ENCODE measurements around the gene HSD3B7.
A peak's percentile ranks its signal among the peaks of the same experiment; 100 is the strongest.
"Not testable (repeated sequence)": the region's sequence is repeated elsewhere in the genome, so short reads cannot be mapped to it uniquely, and the experiment has no call there.

Gene HSD3B7

GRCh38 chr16:30984669-30985400, at the start of gene HSD3B7:
HSD3B7 (plus strand) TSS chr16:30985207; CDS start chr16:30985659, 452 bp downstream.
- ATAC-seq (replicated peaks; ENCODE audit: extremely low read depth, poor library complexity, severe bottlenecking) = peak; percentile 63
- DNase-seq (ENCODE audit: low spot score in 2 of 2) = peak; percentile 58 to 67
- no peak within 1 kb of the TSS for H3K27ac Mint-ChIP-seq (ENCODE audit: low read depth)
- H3K4me1 Mint-ChIP-seq = no peaks in the 10 kb centered on the region
- H3K9me3 Mint-ChIP-seq = no peaks in the 10 kb centered on the region
- H3K4me3 Mint-ChIP-seq = no peak within 1 kb of the TSS
- H3K27me3 Mint-ChIP-seq = no peaks in the 10 kb centered on the region
- H3K36me3 Mint-ChIP-seq (ENCODE audit: insufficient read depth) = peaks cover 11% of the 10 kb centered on the region

- DNase-seq (ENCODE audit: low spot score in 2 of 2) = no peak
- no peak for ATAC-seq (replicated peaks; ENCODE audit: extremely low read depth, poor library complexity, severe bottlenecking)
- Mint-ChIP-seq H3K9me3 (no peaks in the 10 kb centered on the region), H3K36me3 (ENCODE audit: insufficient read depth) (peaks cover 3% of the 10 kb centered on the region), H3K4me3 (no peak overlapping the region), H3K4me1 (peaks cover 32% of the 10 kb centered on the region), H3K27me3 (no peaks in the 10 kb centered on the region), H3K27ac (ENCODE audit: low read depth) (peak overlapping the region; percentile 75)
Observed at GRCh38 chr16:30937692-30938091, 47.3 kb upstream of the HSD3B7 start.

GRCh38 chr16:30939571-30939970, 45.4 kb upstream of the HSD3B7 start:
- H3K4me1 Mint-ChIP-seq = peaks cover 33% of the 10 kb centered on the region
- H3K27me3 Mint-ChIP-seq; H3K36me3 Mint-ChIP-seq (ENCODE audit: insufficient read depth); H3K9me3 Mint-ChIP-seq; H3K27ac Mint-ChIP-seq (ENCODE audit: low read depth); DNase-seq (ENCODE audit: low spot score in 2 of 2); H3K4me3 Mint-ChIP-seq; ATAC-seq (replicated peaks; ENCODE audit: extremely low read depth, poor library complexity, severe bottlenecking): not testable (repeated sequence)

GRCh38 chr16:30941600-30942425, 43.2 kb upstream of the HSD3B7 start:
- Mint-ChIP-seq H3K4me3 (peak overlapping the region; percentile 54), H3K36me3 (ENCODE audit: insufficient read depth) (peaks cover 6% of the 10 kb centered on the region), H3K27me3 (no peaks in the 10 kb centered on the region), H3K4me1 (peaks cover 31% of the 10 kb centered on the region), H3K27ac (ENCODE audit: low read depth) (peak overlapping the region; percentile 89), H3K9me3 (no peaks in the 10 kb centered on the region)
- DNase-seq (ENCODE audit: low spot score in 2 of 2) (peak; percentile 49 to 51), ATAC-seq (replicated peaks; ENCODE audit: extremely low read depth, poor library complexity, severe bottlenecking) (peak; percentile 92)

- no peaks in the 10 kb centered on the region for H3K9me3 Mint-ChIP-seq
- no peaks in the 10 kb centered on the region for H3K27me3 Mint-ChIP-seq
- peak overlapping the region; percentile 89 for H3K27ac Mint-ChIP-seq (ENCODE audit: low read depth)
- ATAC-seq (replicated peaks; ENCODE audit: extremely low read depth, poor library complexity, severe bottlenecking) (no peak), DNase-seq (ENCODE audit: low spot score in 2 of 2) (no peak)
- H3K4me3 Mint-ChIP-seq = peak overlapping the region; percentile 54
- peaks cover 31% of the 10 kb centered on the region for H3K4me1 Mint-ChIP-seq
- peaks cover 6% of the 10 kb centered on the region for H3K36me3 Mint-ChIP-seq (ENCODE audit: insufficient read depth)
Observed at GRCh38 chr16:30942426-30942806, 42.6 kb upstream of the HSD3B7 start.

GRCh38 chr16:30944352-30944751, 40.7 kb upstream of the HSD3B7 start:
- DNase-seq (ENCODE audit: low spot score in 2 of 2) (no peak), ATAC-seq (replicated peaks; ENCODE audit: extremely low read depth, poor library complexity, severe bottlenecking) (no peak)
- no peak overlapping the region for H3K27ac Mint-ChIP-seq (ENCODE audit: low read depth)
- no peaks in the 10 kb centered on the region for H3K27me3 Mint-ChIP-seq
- H3K9me3 Mint-ChIP-seq = no peaks in the 10 kb centered on the region
- H3K4me3 Mint-ChIP-seq = no peak overlapping the region
- peaks cover 6% of the 10 kb centered on the region for H3K36me3 Mint-ChIP-seq (ENCODE audit: insufficient read depth)
- peaks cover 25% of the 10 kb centered on the region for H3K4me1 Mint-ChIP-seq

GRCh38 chr16:30946671-30947540, 38.1 kb upstream of the HSD3B7 start:
- no peak for DNase-seq (ENCODE audit: low spot score in 2 of 2)
- Mint-ChIP-seq H3K4me3 (no peak overlapping the region), H3K27ac (ENCODE audit: low read depth) (no peak overlapping the region), H3K36me3 (ENCODE audit: insufficient read depth) (peaks cover 3% of the 10 kb centered on the region), H3K27me3 (no peaks in the 10 kb centered on the region), H3K4me1 (peaks cover 30% of the 10 kb centered on the region), H3K9me3 (no peaks in the 10 kb centered on the region)
- no peak for ATAC-seq (replicated peaks; ENCODE audit: extremely low read depth, poor library complexity, severe bottlenecking)

- Mint-ChIP-seq H3K27me3 (no peaks in the 10 kb centered on the region), H3K27ac (ENCODE audit: low read depth) (no peak overlapping the region), H3K9me3 (no peaks in the 10 kb centered on the region), H3K4me1 (peaks cover 25% of the 10 kb centered on the region), H3K36me3 (ENCODE audit: insufficient read depth) (peaks cover 3% of the 10 kb centered on the region), H3K4me3 (peak overlapping the region; percentile 6)
- no peak for ATAC-seq (replicated peaks; ENCODE audit: extremely low read depth, poor library complexity, severe bottlenecking)
- DNase-seq (ENCODE audit: low spot score in 2 of 2) = no peak
Observed at GRCh38 chr16:30947541-30947858, 37.5 kb upstream of the HSD3B7 start.

GRCh38 chr16:30947859-30948666, 36.9 kb upstream of the HSD3B7 start:
- Mint-ChIP-seq H3K4me1 (peaks cover 20% of the 10 kb centered on the region), H3K4me3 (peak overlapping the region; percentile 87)

GRCh38 chr16:30948667-30949649, 36.0 kb upstream of the HSD3B7 start, which contains the start of gene ORAI3:
ORAI3 (plus strand) TSS chr16:30949068; CDS start chr16:30949290, 222 bp downstream.
- no peaks in the 10 kb centered on the region for H3K9me3 Mint-ChIP-seq

More at GRCh38 chr16:30947859-30948666, 36.9 kb upstream of the HSD3B7 start:
- ATAC-seq (replicated peaks; ENCODE audit: extremely low read depth, poor library complexity, severe bottlenecking) = no peak
- Mint-ChIP-seq H3K9me3 (no peaks in the 10 kb centered on the region), H3K36me3 (ENCODE audit: insufficient read depth) (peaks cover 3% of the 10 kb centered on the region), H3K27me3 (no peaks in the 10 kb centered on the region), H3K27ac (ENCODE audit: low read depth) (no peak overlapping the region)
- DNase-seq (ENCODE audit: low spot score in 2 of 2) = no peak

More at GRCh38 chr16:30948667-30949649, 36.0 kb upstream of the HSD3B7 start, which contains the start of gene ORAI3:
- Mint-ChIP-seq H3K36me3 (ENCODE audit: insufficient read depth) (peaks cover 3% of the 10 kb centered on the region), H3K27ac (ENCODE audit: low read depth) (peak within 1 kb of the TSS; percentile 94), H3K27me3 (no peaks in the 10 kb centered on the region), H3K4me3 (peak within 1 kb of the TSS; percentile 87), H3K4me1 (peaks cover 27% of the 10 kb centered on the region)
- no peak for DNase-seq (ENCODE audit: low spot score in 2 of 2)
- peak; percentile 53 for ATAC-seq (replicated peaks; ENCODE audit: extremely low read depth, poor library complexity, severe bottlenecking)

All from central memory CD8-positive, alpha-beta T cell (primary cell).